ENCODE data around the gene CROCC2. TPM values are rescaled to one million over a fixed set of nuclear protein-coding genes. Genes with fewer than 3 reads are reported as not detected.
A peak's percentile ranks its signal among the peaks of the same experiment; 100 is the strongest.

CROCC2 gene
- total RNA-seq, 1 donor from 2014 or later = under 0.01 TPM

GRCh38 chr2:240905176-240905781 is 857 bp upstream of the CROCC2 start:
- no peak for DNase-seq (ENCODE audit: low read depth)

- DNase-seq (ENCODE audit: low read depth) = no peak
These were observed 915 bp downstream of the CROCC2 start for GRCh38 chr2:240906911-240907590.

DNA sequence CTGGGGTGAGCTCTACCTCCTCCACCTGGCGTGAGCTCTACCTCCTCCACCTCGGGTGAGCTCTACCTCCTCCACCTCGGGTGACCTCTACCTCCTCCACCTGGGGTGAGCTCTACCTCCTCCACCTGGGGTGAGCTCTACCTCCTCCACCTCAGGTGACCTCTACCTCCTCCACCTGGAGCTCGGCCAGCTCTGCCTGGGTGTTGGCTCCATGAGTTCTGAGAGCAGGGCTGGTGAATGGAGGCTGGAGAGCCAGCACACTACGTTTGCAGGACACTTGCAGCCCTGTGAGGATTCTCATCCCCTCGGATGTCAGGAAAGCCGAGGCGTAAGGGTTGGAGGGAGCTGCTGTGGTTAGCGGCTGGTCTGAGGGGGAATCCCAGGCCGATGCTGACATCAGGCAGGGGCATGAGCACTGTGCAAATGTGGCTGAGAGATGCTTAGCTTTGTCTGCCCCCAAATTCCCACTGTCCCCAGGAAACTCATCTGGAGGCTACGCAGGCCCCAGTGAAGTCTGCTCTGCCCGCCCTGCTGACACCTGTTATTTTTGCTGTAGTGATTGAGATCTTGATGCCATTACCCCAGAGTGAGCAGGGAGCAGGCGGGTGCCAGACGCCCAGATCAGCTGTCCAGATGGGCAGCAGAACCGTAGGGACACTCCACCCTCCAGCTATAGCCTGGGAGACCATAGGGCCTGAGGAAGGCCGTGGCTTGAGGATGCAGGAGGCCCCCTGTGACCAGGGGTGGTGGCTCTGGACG is 3.3 kb downstream of the CROCC2 start:
- no peak for DNase-seq (ENCODE audit: low read depth)

- DNase-seq (ENCODE audit: low read depth) = no peak
These were observed 5.6 kb downstream of the CROCC2 start for GRCh38 chr2:240911641-240912265.

DNA sequence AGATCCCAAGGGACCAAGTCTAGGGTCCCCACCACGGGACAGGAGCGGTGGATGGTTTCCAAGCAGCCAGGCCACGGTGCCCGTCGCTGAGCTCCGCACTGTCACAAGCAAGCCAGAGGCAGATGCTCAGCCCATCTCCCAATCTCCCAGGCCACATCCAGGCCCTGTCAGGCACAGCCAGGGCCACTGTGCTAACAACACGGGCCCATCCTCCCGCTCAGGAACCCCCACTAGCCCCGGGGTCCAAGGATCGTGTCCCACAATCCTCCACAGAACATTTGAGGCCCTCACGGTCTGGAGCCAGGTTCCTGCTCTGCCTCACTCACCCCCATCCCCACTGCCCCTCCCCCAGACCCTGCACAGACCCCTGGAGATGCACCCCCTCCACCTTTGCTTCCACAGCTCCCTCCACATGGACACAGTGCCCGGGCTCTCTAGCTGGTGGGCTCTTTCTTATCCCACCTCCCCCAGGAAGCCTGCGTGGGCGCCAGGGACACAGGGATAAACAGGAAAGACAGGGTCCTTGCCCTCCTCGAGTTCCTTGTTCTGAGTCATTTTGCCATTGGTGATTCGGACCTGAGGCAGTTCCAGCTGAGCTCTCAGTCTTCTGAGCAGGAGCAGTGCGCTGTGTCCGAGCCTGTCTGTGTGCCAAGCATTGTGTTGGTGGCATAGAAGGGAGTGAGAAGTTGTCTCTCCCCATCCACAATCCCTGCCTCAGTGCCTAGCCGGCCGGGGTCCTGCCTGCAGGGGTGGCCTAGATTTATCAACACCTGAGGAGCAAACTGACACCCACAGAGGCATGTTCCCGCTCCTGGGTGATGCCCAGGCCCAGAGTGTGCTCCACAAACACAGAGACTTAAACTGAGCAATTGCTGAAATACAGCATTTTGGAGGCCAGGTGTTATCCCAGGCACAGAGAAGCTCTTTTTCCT is 7.0 kb downstream of the CROCC2 start:
- peak; percentile 29 for DNase-seq (ENCODE audit: low read depth)

- DNase-seq (ENCODE audit: low read depth) = no peak
These were observed 7.9 kb downstream of the CROCC2 start for GRCh38 chr2:240913810-240914644.

- no peak for DNase-seq (ENCODE audit: low read depth)
These were observed 8.7 kb downstream of the CROCC2 start for GRCh38 chr2:240914645-240915525.

GRCh38 chr2:240915526-240916341 is 9.6 kb downstream of the CROCC2 start:
- no peak for DNase-seq (ENCODE audit: low read depth)

- peak; percentile 63 for DNase-seq (ENCODE audit: low read depth)
These were observed 10.5 kb downstream of the CROCC2 start for GRCh38 chr2:240916571-240917008.

DNA sequence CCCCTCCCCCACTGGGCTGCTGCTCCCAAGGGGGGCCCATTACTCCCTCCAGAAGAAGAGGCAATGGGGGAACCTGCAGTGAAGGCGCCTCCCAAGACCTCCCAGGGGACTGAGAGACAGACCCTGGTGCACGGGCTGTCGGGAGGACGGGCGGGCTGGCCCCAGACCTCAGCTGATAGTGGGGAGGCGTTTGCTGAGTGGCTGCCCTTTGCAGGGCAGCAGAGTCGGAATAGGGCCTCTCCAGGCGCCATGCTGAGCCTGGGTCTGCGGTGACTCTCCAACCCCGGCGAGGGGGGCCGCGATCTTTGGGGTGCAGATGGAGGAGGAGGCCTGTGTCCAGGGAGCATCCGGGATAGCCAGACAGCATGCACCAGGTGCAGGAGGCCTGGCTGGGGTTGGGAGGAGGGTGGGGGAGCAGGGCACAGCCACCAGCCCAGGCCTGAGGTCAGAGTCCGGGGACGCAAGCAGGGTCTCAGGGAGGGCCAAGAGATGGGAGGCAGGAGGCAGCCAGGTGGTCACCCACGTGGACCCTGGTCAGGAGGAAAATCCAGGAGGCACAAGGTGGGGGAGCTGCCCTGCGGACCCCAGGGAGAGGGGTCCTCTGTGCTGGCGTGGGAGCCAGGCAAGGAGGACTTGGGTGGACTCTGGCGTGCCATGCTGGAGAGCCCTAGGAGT is 11.0 kb downstream of the CROCC2 start:
- DNase-seq (ENCODE audit: low read depth) = no peak

GRCh38 chr2:240917684-240918257 is 11.6 kb downstream of the CROCC2 start:
- no peak for DNase-seq (ENCODE audit: low read depth)

GRCh38 chr2:240918258-240919091 is 12.3 kb downstream of the CROCC2 start:
- no peak for DNase-seq (ENCODE audit: low read depth)

DNA sequence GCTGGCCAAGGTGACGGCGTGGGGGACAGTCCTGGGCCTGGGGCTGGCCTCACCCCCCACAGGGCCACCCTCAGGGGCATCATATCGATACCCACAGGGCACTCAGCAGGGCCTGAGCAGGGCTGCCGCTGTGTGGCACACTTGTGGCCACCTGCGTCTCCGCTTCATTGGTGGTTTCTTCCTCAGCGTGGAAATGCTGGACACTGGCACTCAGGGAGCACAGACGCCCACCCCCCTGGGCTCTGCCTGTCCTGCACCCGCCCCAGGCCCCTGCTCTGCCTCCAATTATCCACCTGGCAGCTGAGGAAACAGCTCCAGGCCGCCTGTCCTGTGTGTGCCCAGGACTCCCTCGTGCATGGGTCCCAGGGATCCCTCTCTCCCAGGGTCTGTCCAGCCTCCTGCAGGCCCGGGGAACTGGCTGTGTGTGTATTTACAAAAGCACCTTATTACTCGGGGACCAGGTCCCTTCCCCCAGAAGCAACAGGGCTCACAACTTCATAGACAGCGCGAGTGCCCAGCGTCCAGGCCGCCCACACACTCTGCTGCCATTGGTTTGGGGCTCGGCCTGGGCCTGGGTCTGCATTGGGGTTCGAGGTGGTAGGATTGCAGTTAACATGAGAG is 13.1 kb downstream of the CROCC2 start:
- no peak for DNase-seq (ENCODE audit: low read depth)

DNA sequence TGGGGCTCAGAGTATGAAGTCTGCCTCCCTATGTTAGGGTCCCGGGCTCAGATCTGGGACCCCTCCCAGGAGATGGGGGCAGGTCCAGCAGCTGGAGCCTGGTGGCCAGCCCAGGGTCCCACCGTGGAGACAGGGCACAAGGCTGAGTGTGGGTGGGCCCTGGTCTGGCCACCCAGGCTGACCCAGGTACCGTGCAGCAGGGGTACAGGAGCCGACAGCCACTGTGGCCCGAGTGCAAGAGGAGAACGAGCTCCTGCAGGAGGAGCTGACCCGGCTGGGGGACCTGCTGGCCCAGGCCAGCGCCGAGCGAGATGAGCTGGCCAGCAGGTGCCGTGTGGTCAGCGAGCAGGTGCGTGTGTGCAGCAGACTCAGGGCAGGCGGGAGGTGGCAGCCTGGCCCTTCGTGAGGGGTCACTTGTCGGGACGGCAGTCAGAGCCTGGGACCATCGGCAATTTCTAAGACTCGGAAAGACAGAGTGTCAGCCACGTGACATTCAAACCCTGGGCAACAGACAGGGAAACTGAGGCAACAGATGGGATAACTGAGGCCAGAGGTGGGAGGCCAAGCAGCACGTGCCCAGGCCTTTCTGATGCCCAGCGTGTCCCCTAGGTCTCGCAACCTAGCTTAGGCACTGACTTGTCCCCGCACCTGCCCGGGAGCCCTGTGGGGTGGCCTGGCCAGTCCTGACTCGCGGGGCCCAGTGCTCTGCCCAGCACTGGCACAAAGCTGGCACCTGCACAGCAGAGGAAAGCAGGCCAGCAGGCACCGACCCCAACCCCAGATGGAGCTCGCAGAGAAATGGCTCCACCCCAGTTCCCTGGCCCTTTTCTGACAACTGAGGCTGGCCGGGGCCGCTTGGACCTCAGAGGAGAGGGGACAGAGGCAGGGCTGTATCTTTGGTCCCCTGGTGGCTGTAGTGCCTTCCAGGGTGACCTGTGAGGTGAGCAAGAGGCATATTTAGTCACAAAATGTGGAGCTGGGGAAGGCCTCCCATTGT is 13.9 kb downstream of the CROCC2 start:
- no peak for DNase-seq (ENCODE audit: low read depth)

- DNase-seq (ENCODE audit: low read depth) = no peak
These were observed 14.7 kb downstream of the CROCC2 start for GRCh38 chr2:240920783-240921231.

Data from renal cortical epithelial cell (primary cell).